8988T (cell line): ENCODE measurements around the gene BAG5.
"Not testable (repeated sequence)": the region's sequence is repeated elsewhere in the genome, so short reads cannot be mapped to it uniquely, and the experiment has no call there.

Source experiments
- DNase-seq: peaks from one replicate; pipeline ENCODE4 v3.0.0; 2011

The BAG5 gene

GRCh38 chr14:103521951-103522563 lies 40.4 kb downstream of the BAG5 start:
- DNase-seq: peak; percentile 76

DNA sequence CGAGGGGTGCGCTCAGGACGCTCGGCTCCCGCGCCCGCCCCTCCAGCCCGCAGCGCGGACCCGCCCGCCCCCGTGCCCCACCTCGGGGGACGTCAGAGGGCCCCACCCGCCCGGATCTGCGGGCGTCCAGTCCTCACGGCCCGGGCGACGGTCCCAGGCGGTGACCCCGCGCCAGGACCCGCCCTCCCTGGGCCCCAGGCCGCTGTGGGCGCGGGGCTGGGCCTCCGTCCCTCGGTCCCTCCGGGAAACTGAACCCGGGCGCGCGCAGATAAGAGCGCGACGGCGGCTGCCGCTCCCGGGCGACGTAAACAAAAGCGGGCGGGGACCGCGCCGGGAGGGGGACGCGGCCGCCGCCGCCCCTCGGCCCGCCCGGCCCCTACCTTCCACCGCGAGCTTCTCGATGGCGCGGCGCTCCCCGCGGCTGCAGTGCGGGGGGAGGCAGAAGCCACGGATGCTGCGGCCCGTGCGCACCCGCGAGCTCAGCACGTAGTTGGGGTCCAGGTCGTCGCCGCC lies 41.0 kb downstream of the BAG5 start:
- peak; percentile 89 for DNase-seq

GRCh38 chr14:103520657-103521437 lies 41.6 kb downstream of the BAG5 start:
- peak; percentile 99 for DNase-seq

DNA sequence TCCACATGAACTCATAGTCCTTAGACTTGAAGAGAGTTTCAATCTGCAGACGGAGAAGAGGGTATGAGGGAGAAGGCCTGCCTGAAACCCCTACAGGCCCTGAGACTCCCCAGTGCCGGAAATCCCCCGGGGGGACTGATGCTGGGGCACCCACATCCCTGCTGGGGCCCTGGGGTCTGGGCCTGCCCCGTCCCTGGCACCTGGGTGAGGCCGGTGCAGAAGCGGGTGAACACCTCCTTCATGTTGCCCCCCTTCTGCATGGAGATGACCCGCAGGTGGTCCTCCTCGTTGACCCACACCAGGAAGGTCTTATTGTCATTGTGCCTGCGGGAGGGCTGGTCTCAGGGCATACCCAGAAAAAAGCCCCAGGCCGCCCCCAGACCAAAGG lies 42.2 kb downstream of the BAG5 start:
- DNase-seq: no peak

DNA sequence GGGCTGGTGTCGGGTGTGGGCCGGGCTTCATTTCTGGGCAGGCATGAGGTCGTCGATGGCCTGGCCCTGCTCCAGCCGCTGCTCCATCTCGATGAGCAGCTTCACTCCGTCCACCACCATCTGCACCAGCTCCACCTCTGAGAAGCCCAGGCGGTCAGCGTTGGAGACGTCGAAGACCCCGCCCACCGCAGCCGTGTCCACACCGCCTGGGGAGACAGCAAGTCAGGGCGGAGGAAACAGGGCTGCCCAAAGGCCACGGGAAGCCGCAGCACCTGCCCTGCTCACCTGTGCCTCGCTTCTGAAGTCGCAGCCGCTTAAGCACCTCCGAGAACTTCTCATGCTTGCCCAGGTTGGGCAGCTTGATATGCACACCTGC lies 42.6 kb downstream of the BAG5 start:
- no peak for DNase-seq

- DNase-seq: peak; percentile 45
Observed at GRCh38 chr14:103519043-103519836, 43.2 kb downstream of the BAG5 start.

DNA sequence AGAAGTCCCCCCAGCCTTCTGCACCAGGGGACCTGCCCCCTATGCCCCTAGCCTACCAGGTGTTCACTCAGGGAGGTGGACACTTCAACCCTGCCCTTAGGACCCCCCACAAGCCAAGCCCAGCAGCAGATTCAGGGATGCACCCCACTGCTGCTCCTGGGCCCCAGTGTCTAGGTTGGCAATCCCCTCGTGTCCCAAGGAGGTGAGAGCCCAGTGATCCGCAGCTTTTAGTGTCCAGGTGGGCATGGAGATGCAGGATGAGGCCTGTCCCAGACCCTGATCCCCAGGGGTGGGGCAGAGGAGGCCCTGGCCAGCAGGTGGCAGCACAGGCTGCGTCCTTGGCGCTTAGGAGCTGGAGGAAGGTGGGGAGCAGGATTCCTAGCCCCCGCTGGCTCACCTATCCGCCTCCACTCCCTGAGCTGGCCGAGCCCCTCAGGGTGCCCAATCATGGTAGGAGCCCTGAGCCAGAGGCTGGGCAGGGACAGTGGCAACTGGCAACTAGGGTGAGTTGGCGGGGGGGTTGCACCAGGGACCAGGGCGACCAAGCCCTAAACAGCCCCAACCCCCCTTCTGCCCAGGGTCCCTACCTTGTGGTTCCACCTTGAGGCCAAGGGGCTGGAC lies 43.9 kb downstream of the BAG5 start:
- peak; percentile 98 for DNase-seq

DNA sequence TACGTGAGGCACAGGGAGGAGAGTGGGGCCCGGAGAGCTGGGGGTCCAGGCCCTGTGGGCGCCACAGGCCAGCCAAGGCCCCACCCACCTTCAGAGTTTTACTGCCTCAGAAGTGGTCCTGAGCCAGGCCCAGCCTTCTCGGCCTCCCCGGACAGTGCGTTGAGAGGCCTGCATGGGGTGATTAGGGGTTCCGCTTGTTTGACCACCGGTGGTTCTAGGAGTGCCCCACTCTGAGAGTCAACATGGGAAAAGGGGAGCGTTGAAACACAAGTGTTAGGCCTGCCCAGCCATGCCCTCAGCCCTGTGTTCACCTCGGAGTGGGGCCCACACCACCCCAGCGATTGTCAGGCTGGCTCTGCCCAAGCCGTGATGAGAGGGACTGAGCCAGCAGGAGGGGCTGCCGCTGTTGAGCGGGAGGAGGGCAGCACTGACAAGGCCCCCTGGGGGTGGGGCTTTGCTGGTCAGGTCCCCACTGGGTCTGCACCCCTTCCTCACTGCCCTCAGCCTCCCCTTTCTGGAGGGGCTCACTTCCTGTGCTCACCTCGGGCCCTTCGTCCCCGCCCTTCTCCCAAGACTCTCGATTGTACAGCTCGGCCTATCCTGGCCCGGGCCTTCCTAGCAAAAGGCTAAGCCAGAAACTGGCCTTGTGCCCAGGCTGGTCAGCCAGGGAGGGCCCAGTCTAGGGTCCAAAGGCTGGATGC lies 44.6 kb downstream of the BAG5 start:
- peak; percentile 50 for DNase-seq

GRCh38 chr14:103517174-103517566 lies 45.3 kb downstream of the BAG5 start:
- no peak for DNase-seq

GRCh38 chr14:103516426-103517173 lies 45.9 kb downstream of the BAG5 start:
- DNase-seq: no peak

DNA sequence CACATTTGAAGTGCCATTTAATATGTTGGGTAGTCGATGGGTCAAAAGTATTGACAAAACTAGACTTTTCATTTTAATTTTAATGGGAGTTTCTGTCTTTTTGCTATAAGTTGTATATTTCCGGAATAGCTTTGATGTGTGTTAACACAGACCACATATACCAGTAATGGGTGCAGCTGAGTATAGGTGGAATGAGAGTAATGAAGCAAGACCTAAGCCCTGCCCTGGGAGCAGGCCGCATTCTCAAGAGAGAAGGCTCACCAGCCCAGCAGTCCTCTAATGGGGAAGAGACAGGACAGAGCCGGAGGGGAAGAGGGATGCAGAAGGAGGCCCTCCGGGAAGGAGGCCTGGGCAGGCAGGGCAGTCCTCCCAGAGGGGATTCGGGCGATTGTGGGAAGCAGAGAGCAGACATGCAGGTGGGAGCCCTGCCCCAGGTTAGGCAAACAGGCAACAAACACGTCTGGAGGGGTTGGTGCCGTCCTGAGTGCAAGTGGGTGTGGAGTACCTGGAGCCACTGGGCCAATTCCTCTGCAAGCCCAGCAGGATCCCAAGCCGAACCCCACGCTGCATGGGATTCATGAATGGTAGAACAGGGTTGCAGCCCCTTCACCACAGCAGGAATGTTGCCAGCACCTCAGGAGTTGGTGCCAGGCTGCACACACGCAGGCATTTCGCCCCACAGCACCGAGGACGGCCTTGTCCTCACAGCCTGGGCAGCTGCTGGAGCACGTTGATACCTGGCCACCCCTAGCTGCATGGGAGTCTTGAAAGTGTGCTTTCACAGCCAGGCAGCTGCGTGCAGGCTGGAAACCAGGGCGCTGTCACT lies 47.6 kb downstream of the BAG5 start:
- no peak for DNase-seq

- peak; percentile 42 for DNase-seq
Observed at GRCh38 chr14:103512701-103513611, 49.5 kb downstream of the BAG5 start.

GRCh38 chr14:103512180-103512579 lies 50.3 kb downstream of the BAG5 start:
- DNase-seq: not testable (repeated sequence)

- DNase-seq: no peak
Observed at GRCh38 chr14:103510724-103511693, 51.4 kb downstream of the BAG5 start.

DNA sequence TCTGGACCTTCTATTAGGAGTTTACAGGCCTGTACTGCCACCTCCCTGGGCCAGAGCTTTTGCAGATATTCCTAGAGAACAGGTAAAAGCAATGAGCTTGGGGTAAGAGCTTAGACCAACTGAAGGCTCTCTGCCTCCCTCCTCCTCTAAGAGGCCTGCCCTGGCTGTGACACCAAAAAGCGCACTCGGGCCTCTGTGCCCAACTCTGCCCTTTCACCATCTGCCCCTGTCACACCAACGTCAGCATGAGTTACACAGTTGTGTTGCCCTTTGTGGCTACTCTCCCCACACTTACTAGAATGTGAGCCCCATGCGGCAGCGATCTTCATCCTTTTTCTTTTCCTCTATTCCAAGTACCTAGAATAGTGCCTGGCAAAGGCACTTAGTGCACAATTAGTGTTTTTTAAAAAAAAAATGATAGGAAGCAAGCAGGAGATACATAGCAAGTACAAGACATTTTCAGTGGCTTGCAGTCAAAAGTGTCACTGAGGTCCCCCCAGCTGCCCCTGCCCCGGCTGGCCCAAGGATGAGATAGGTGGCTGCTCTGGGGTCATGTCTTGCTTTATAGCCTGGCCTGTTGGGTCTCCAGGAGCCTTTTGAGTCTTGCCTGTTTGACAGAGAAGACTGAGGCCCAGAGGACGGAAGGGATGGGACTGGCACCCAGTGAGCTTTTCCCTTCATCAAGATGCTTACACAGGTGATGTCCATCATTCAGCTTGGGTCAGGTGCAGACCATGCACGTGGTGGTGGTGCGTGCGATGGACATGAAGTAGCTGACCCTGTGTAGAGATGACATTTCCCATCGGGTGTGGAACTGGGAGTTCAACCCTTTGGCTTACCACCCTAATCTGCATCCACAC lies 52.4 kb downstream of the BAG5 start:
- DNase-seq: no peak

- DNase-seq: no peak
Observed at GRCh38 chr14:103508521-103509329, 53.7 kb downstream of the BAG5 start.

- no peak for DNase-seq
Observed at GRCh38 chr14:103507751-103508150, 54.7 kb downstream of the BAG5 start.
